K562 treated with DMSO at 1 percent for 24 hours (cell line): ENCODE results near the gene TBX5. TPM values are rescaled to one million over a fixed set of nuclear protein-coding genes. Genes with fewer than 3 reads are reported as not detected.

ENCODE experiments used
- total RNA-seq: library from RNA; unstranded; fragments of 300-600 nt; gene quantifications from 2 replicates; pipeline ENCODE4 v1.2.3, GENCODE V29; 2022; ENCODE audit warnings: low read depth; ENCODE audit not compliant: insufficient read depth

Gene TBX5
- total RNA-seq: not detected in 2 replicates

DNA sequence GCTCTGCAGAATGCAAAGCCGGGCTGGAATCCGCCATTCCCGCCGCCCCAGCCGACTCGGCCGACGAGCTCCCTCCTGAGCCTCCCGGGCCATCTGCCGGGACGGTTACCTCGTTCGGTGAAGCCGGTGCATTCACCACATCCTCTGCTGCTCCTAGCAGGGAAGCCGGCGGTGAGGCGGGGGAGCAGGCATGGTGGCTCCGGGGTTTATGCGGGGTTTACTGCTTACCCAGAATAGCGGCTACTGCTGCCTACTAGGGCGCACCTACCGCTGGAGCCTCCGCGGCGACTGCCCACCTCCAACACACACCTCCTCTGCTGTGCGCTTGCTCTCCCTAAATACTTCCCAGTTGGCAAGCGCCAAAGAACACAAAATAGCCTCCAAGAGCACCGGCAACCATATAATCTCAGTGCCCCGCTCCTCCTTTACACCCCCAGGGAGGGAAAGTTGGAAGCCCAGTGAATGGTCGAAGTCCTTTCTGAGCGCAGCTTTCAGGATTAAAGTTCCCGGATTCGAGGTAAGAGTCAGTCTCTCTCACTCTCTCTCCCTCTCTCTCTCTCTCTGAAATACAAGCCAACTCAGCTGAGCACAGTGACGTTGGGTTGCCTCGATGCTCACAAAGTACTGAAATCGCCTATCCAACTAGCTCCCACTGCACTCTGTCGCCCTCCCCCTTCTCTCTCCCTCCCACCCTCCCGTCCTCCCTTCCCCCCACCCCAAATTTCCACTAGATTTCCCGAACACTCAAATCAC lies at the start of gene TBX5:
TSS of gene TBX5 (minus strand) at position 626 of the 753 bp plus-strand sequence. CDS start 2,246 bp downstream, outside the sequence.

